ENCODE measurements around the gene EML4. TPM values are rescaled to one million over a fixed set of nuclear protein-coding genes. Genes with fewer than 3 reads are reported as not detected.

EML4 gene
- total and polyA plus RNA-seq, 2 of the 13 experiments (the other 11 are each of a cell fraction or from before 2014, with no cell fraction given): 243 to 476 TPM

DNA sequence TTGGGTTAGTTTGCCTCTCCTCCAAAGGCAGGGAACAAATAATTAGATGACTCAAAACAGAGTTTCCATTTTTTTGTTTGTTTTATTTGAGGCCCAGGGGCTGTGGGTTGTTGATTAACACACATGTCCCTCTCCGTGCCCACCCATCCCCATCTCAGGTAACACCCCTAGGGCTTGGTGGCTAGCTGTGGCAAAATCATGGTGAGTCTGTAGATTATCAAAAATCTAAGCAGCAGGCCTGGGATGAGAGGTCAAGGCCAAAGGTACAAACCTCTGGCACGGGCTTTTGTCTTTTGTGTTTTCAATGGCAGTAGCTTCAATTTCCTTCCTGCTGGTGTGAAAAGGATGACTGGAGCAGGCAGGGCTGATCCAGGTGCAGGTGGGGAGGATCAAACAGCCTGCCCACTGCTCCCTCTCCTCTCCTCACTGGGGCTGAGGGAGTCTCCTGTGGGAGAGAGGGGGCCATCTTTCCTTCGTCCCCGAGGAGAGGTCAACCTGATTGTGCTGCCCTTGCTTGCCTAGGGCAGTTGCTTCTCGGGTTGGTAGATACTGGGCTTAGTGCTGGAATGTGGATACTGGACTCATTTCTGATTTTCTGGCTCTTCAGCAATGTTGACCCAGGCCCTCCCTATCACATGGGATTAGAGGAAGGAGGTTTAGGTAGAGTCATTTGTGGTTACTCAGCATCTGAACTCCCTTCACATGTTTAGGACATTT lies 31.9 kb upstream of the EML4 start (continued):
- TF ChIP-seq, protein P1, sequence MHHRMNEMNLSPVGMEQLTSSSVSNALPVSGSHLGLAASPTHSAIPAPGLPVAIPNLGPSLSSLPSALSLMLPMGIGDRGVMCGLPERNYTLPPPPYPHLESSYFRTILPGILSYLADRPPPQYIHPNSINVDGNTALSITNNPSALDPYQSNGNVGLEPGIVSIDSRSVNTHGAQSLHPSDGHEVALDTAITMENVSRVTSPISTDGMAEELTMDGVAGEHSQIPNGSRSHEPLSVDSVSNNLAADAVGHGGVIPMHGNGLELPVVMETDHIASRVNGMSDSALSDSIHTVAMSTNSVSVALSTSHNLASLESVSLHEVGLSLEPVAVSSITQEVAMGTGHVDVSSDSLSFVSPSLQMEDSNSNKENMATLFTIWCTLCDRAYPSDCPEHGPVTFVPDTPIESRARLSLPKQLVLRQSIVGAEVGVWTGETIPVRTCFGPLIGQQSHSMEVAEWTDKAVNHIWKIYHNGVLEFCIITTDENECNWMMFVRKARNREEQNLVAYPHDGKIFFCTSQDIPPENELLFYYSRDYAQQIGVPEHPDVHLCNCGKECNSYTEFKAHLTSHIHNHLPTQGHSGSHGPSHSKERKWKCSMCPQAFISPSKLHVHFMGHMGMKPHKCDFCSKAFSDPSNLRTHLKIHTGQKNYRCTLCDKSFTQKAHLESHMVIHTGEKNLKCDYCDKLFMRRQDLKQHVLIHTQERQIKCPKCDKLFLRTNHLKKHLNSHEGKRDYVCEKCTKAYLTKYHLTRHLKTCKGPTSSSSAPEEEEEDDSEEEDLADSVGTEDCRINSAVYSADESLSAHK (CRISPR knock-in tag; IDR thresholded peaks at IDR 0.05; ENCODE audit: borderline replicate concordance): no peak
- TF ChIP-seq CHD4 (IDR thresholded peaks at IDR 0.05; ENCODE audit: borderline replicate concordance, low read length) (peak; percentile 58; the same call in 1 of the 2 replicates), ZNF383 (CRISPR knock-in tag; IDR thresholded peaks at IDR 0.05; ENCODE audit: borderline replicate concordance) (peak; percentile 44; the same call in 1 of the 2 replicates), ZFP37 (CRISPR knock-in tag; IDR thresholded peaks at IDR 0.05; ENCODE audit: borderline replicate concordance) (peak; percentile 88), ZFP62 (CRISPR knock-in tag; IDR thresholded peaks at IDR 0.05) (no peak), ZSCAN29 (CRISPR knock-in tag; conservative IDR thresholded peaks at IDR 0.05) (peak; percentile 40; the same call in 1 of the 2 replicates), ZEB1 (IDR thresholded peaks at IDR 0.05; ENCODE audit: insufficient replicate concordance, low read depth) (peak; percentile 80), ELF1 (CRISPR knock-in tag; IDR thresholded peaks at IDR 0.05) (peak; percentile 48), ZNF431 (CRISPR knock-in tag; IDR thresholded peaks at IDR 0.05; ENCODE audit: borderline replicate concordance, low read depth) (no peak), PHF21A (CRISPR knock-in tag; IDR thresholded peaks at IDR 0.05) (peak; percentile 93), RARG (CRISPR knock-in tag; IDR thresholded peaks at IDR 0.05; ENCODE audit: low read depth) (peak; percentile 58; the same call in 1 of the 2 replicates), ZNF879 (CRISPR knock-in tag; IDR thresholded peaks at IDR 0.05) (no peak), SOX6 (IDR thresholded peaks at IDR 0.05) (no peak), SOX6 (CRISPR knock-in tag; IDR thresholded peaks at IDR 0.05) (peak; percentile 99), ERF (CRISPR knock-in tag; IDR thresholded peaks at IDR 0.05) (peak; percentile 89)
- TF ChIP-seq, protein P2, sequence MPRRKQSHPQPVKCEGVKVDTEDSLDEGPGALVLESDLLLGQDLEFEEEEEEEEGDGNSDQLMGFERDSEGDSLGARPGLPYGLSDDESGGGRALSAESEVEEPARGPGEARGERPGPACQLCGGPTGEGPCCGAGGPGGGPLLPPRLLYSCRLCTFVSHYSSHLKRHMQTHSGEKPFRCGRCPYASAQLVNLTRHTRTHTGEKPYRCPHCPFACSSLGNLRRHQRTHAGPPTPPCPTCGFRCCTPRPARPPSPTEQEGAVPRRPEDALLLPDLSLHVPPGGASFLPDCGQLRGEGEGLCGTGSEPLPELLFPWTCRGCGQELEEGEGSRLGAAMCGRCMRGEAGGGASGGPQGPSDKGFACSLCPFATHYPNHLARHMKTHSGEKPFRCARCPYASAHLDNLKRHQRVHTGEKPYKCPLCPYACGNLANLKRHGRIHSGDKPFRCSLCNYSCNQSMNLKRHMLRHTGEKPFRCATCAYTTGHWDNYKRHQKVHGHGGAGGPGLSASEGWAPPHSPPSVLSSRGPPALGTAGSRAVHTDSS (CRISPR knock-in tag; conservative IDR thresholded peaks at IDR 0.05): 0 out of 2 replicates have a peak, but pooled peaks have one; percentile 74
- TF ChIP-seq, protein P3, sequence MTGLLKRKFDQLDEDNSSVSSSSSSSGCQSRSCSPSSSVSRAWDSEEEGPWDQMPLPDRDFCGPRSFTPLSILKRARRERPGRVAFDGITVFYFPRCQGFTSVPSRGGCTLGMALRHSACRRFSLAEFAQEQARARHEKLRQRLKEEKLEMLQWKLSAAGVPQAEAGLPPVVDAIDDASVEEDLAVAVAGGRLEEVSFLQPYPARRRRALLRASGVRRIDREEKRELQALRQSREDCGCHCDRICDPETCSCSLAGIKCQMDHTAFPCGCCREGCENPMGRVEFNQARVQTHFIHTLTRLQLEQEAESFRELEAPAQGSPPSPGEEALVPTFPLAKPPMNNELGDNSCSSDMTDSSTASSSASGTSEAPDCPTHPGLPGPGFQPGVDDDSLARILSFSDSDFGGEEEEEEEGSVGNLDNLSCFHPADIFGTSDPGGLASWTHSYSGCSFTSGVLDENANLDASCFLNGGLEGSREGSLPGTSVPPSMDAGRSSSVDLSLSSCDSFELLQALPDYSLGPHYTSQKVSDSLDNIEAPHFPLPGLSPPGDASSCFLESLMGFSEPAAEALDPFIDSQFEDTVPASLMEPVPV (CRISPR knock-in tag; IDR thresholded peaks at IDR 0.05): peak; percentile 86; the same call in 1 of the 2 replicates
- TF ChIP-seq, protein P4, sequence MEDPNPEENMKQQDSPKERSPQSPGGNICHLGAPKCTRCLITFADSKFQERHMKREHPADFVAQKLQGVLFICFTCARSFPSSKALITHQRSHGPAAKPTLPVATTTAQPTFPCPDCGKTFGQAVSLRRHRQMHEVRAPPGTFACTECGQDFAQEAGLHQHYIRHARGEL (CRISPR knock-in tag; IDR thresholded peaks at IDR 0.05): no peak
- TF ChIP-seq, protein P5, sequence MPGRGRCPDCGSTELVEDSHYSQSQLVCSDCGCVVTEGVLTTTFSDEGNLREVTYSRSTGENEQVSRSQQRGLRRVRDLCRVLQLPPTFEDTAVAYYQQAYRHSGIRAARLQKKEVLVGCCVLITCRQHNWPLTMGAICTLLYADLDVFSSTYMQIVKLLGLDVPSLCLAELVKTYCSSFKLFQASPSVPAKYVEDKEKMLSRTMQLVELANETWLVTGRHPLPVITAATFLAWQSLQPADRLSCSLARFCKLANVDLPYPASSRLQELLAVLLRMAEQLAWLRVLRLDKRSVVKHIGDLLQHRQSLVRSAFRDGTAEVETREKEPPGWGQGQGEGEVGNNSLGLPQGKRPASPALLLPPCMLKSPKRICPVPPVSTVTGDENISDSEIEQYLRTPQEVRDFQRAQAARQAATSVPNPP (CRISPR knock-in tag; IDR thresholded peaks at IDR 0.05): no peak; the same call in 1 of the 2 replicates
- TF ChIP-seq, protein P6, sequence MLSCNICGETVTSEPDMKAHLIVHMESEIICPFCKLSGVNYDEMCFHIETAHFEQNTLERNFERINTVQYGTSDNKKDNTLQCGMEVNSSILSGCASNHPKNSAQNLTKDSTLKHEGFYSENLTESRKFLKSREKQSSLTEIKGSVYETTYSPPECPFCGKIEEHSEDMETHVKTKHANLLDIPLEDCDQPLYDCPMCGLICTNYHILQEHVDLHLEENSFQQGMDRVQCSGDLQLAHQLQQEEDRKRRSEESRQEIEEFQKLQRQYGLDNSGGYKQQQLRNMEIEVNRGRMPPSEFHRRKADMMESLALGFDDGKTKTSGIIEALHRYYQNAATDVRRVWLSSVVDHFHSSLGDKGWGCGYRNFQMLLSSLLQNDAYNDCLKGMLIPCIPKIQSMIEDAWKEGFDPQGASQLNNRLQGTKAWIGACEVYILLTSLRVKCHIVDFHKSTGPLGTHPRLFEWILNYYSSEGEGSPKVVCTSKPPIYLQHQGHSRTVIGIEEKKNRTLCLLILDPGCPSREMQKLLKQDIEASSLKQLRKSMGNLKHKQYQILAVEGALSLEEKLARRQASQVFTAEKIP (CRISPR knock-in tag; IDR thresholded peaks at IDR 0.05; ENCODE audit: borderline replicate concordance): no peak

Data from HepG2 (cell line).